PC-3 (cell line): Measurements from ENCODE around the gene FRMPD2. TPM values are rescaled to one million over a fixed set of nuclear protein-coding genes. Genes with fewer than 3 reads are reported as not detected.

Experiments used
- ATAC-seq: fragments of 200-7000 bp; cut with Tn5 transposase; 2 replicates; pipeline ENCODE4 v1.9.1; 2020; ENCODE audit warnings: mild to moderate bottlenecking, moderate library complexity
- BruUV-seq: library from RNA; stranded (reverse); fragments of 400-500 nt; replicated peaks from 2 replicates; lab custom pipeline; 2021; lab: Mats Ljungman, UMichigan
- CTCF ChIA-PET: fragments of 300-600 bp; sonication (Branson Sonifier 250); formaldehyde crosslinking; loops from one replicate; lab custom pipeline; 2022; ENCODE audit warnings: antibody characterized with exemption; lab: Charles Lee
- POLR2A ChIA-PET: fragments of 300-600 bp; sonication (Branson Sonifier 250); formaldehyde crosslinking; loops from one replicate; lab custom pipeline; 2022; ENCODE audit warnings: antibody characterized with exemption; ENCODE audit not compliant: unreplicated experiment; lab: Charles Lee
- DNase-seq: peaks from one replicate; pipeline ENCODE4 v3.0.0-alpha.2; 2015
- H2AFZ ChIP-seq: fragments of 300-600 bp; sonication (generic); 2 replicates; pipeline ENCODE4 v1.6.0; 2016; ENCODE audit warnings: antibody characterized with exemption, low read length
- H3F3A ChIP-seq: fragments of 300-600 bp; sonication (generic); one replicate; pipeline ENCODE4 v1.6.0; 2017; ENCODE audit warnings: antibody characterized with exemption, low read length, control low read depth, mild to moderate bottlenecking; ENCODE audit not compliant: unreplicated experiment
- H3K27ac ChIP-seq: fragments of 300-600 bp; sonication (generic); 2 replicates; pipeline ENCODE4 v1.5.1; 2016; ENCODE audit warnings: mild to moderate bottlenecking, low read length
- H3K27me3 ChIP-seq: fragments of 300-600 bp; sonication (generic); 2 replicates; pipeline ENCODE4 v1.6.1; 2016; ENCODE audit warnings: low read length, mixed read lengths
- H3K36me3 ChIP-seq: fragments of 300-600 bp; sonication (generic); 2 replicates; pipeline ENCODE4 v1.6.1; 2016; ENCODE audit warnings: low read depth, mixed run types, low read length, mixed read lengths
- H3K4me1 ChIP-seq: fragments of 300-600 bp; sonication (generic); 2 replicates; pipeline ENCODE4 v1.5.1; 2016; ENCODE audit warnings: low read length; ENCODE audit not compliant: insufficient read depth
- H3K4me2 ChIP-seq: fragments of 300-600 bp; sonication (generic); 2 replicates; pipeline ENCODE4 v1.6.0; 2016; ENCODE audit warnings: low read length
- H3K4me3 ChIP-seq: fragments of 300-600 bp; sonication (generic); 2 replicates; pipeline ENCODE4 v1.5.1; 2016; ENCODE audit warnings: mild to moderate bottlenecking, low read length, mixed read lengths
- H3K79me2 ChIP-seq: fragments of 300-600 bp; sonication (generic); 2 replicates; pipeline ENCODE4 v1.6.1; 2017; ENCODE audit warnings: low read length, mixed read lengths
- H3K9ac ChIP-seq: fragments of 300-600 bp; sonication (generic); 2 replicates; pipeline ENCODE4 v1.6.0; 2016; ENCODE audit warnings: mild to moderate bottlenecking, low read length
- H3K9me2 ChIP-seq: fragments of 300-600 bp; sonication (generic); replicated peaks from 2 replicates; pipeline ENCODE4 v1.6.1; 2016; ENCODE audit warnings: mixed run types, low read length, mixed read lengths
- H3K9me3 ChIP-seq: fragments of 300-600 bp; sonication (generic); 2 replicates; pipeline ENCODE4 v1.6.1; 2016; ENCODE audit warnings: low read length, mixed read lengths
- H4K20me1 ChIP-seq: fragments of 300-600 bp; sonication (generic); 2 replicates; pipeline ENCODE4 v1.6.1; 2016; ENCODE audit warnings: low read length, mixed read lengths
- CTCF ChIP-seq: fragments of 300-600 bp; sonication (generic); conservative IDR thresholded peaks from 2 replicates; pipeline ENCODE4 v1.5.1; 2017; ENCODE audit warnings: antibody characterized with exemption, low read depth, mild to moderate bottlenecking, low read length
- EZH2 ChIP-seq: fragments of 300-600 bp; sonication (generic); IDR thresholded peaks from one replicate; pipeline ENCODE4 v1.6.1; 2017; ENCODE audit warnings: antibody characterized with exemption, mild to moderate bottlenecking, low read length; ENCODE audit not compliant: unreplicated experiment
- EZH2phosphoT487 ChIP-seq: fragments of 300-600 bp; sonication (generic); IDR thresholded peaks from 2 replicates; pipeline ENCODE4 v1.6.1; 2018; ENCODE audit warnings: mild to moderate bottlenecking, antibody characterized with exemption, low read length, borderline replicate concordance
- intact Hi-C: fragments of 100-400 bp; cut with micrococcal nuclease; formaldehyde crosslinking; loops from 2 replicates; pipeline ENCODE4 v1.9.0; 2023
- total RNA-seq: library from RNA; depleted of rRNA; stranded (reverse); fragments of >200 nt; gene quantifications from 2 replicates; pipeline ENCODE4 v1.2.3, GENCODE V29; 2014

The FRMPD2 gene
- total RNA-seq, 1 experiment from 2014 or later = 0.11 TPM

GRCh38 chr10:48254750-48255512 is 19.6 kb downstream of the FRMPD2 start:
- Histone ChIP-seq H3K36me3 (no peaks in the 10 kb centered on the region), H3F3A (no peaks in the 10 kb centered on the region), H3K4me1 (peaks cover 28% of the 10 kb centered on the region), H3K27ac (no peak overlapping the region), H2AFZ (no peak overlapping the region), H3K9me2 (no peaks in the 10 kb centered on the region), H3K4me3 (no peak overlapping the region), H3K4me2 (no peak overlapping the region; the same call in 1 of the 2 replicates), H3K79me2 (no peaks in the 10 kb centered on the region), H4K20me1 (no peaks in the 10 kb centered on the region), H3K9ac (no peak overlapping the region), H3K9me3 (no peaks in the 10 kb centered on the region), H3K27me3 (no peaks in the 10 kb centered on the region)
- intact Hi-C loops = no loop called here
- BruUV-seq = no TSS peak
- TF ChIP-seq EZH2phosphoT487 (no peak), EZH2 (no peak), CTCF (no peak)
- ChIA-PET CTCF (no interaction called here), POLR2A (no interaction called here)
- no peak for DNase-seq
- ATAC-seq = no peak

- Histone ChIP-seq H3K27ac (no peak overlapping the region), H2AFZ (no peak overlapping the region), H3K79me2 (no peaks in the 10 kb centered on the region), H4K20me1 (no peaks in the 10 kb centered on the region), H3K9me2 (no peaks in the 10 kb centered on the region), H3K9ac (no peak overlapping the region), H3K27me3 (no peaks in the 10 kb centered on the region), H3K4me1 (peaks cover 28% of the 10 kb centered on the region), H3K9me3 (no peaks in the 10 kb centered on the region), H3K36me3 (no peaks in the 10 kb centered on the region), H3F3A (no peaks in the 10 kb centered on the region), H3K4me3 (no peak overlapping the region), H3K4me2 (peak overlapping the region; percentile 43)
- no TSS peak for BruUV-seq
- POLR2A ChIA-PET = no interaction called here
- DNase-seq = peak; percentile 73
- CTCF ChIA-PET = interaction anchor here (0.5 kb wide), 1 partner anchor 402 kb away, joined by 5 read pairs; no protein-coding TSS in a partner anchor
- no peak for TF ChIP-seq EZH2phosphoT487
- TF ChIP-seq EZH2 = no peak
- no peak for TF ChIP-seq CTCF
- ATAC-seq = peak; percentile 82
- intact Hi-C loops = no loop called here
Measured at GRCh38 chr10:48253970-48254657, 20.4 kb downstream of the FRMPD2 start.

DNA sequence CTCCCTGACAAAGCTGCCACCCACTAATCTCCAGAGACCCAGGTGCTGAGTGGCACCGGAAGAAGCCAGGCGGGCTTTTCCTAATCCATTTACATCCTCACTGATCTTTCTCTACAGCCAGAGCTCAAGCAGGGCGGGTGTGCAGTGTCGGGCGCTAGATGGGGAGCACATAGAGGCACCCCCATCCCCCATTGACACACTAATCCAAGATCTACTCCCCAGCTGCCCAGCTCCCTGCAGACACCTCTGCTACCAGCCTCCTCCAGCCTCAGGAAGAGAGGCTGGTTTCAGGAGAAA is 22.2 kb downstream of the FRMPD2 start:
- H3K27ac ChIP-seq = no peak overlapping the region
- no peak for TF ChIP-seq CTCF
- TF ChIP-seq EZH2phosphoT487 = no peak
- TF ChIP-seq EZH2 = no peak
- H3K4me2 ChIP-seq = no peak overlapping the region
- BruUV-seq = no TSS peak
- CTCF ChIA-PET = no interaction called here
- no peaks in the 10 kb centered on the region for H3K36me3 ChIP-seq
- H3K9ac ChIP-seq = no peak overlapping the region
- no peaks in the 10 kb centered on the region for H3K9me3 ChIP-seq
- H3K4me3 ChIP-seq = no peak overlapping the region
- H3K79me2 ChIP-seq = no peaks in the 10 kb centered on the region
- H3F3A ChIP-seq = no peaks in the 10 kb centered on the region
- H3K27me3 ChIP-seq = no peaks in the 10 kb centered on the region
- intact Hi-C loops = no loop called here
- peaks cover 28% of the 10 kb centered on the region for H3K4me1 ChIP-seq
- DNase-seq = no peak
- no peaks in the 10 kb centered on the region for H3K9me2 ChIP-seq
- POLR2A ChIA-PET = no interaction called here
- H4K20me1 ChIP-seq = no peaks in the 10 kb centered on the region
- no peak overlapping the region for H2AFZ ChIP-seq
- ATAC-seq = no peak
